Sigmoid colon (tissue), 7 donors: ENCODE measurements around the gene ANKS1A. TPM values are rescaled to one million over a fixed set of nuclear protein-coding genes. Genes with fewer than 3 reads are reported as not detected.

Experiments used
- DNase-seq: peaks from one replicate; pipeline ENCODE4 v3.0.0-alpha.2; 2019
- H3K27ac ChIP-seq, 4 donors: fragments of 200-600 bp; sonication (generic); one replicate each; pipeline ENCODE4 v1.5.1; 2016 to 2019; ENCODE audit warnings: mild to moderate bottlenecking in 1 of 4
- H3K27me3 ChIP-seq, 3 donors: fragments of 200-600 bp; sonication (generic); one replicate each; pipeline ENCODE4 v1.5.1; 2019; ENCODE audit warnings: mild to moderate bottlenecking in 1 of 3
- H3K36me3 ChIP-seq, 4 donors: fragments of 200-600 bp; sonication (generic); one replicate each; pipeline ENCODE4 v1.5.1; 2016 to 2019
- H3K4me1 ChIP-seq, 4 donors: fragments of 200-600 bp; sonication (generic); one replicate each; pipeline ENCODE4 v1.5.1; 2017 to 2019
- H3K4me3 ChIP-seq, 4 donors: fragments of 200-600 bp; sonication (generic); one replicate each; pipeline ENCODE4 v1.5.1; 2017 to 2019; ENCODE audit warnings: mild to moderate bottlenecking in 2 of 4, moderate library complexity in 1 of 4
- H3K9me3 ChIP-seq, 4 donors: fragments of 200-600 bp in 3 of 4; sonication (generic) in 3 of 4; one replicate each; pipeline versions ENCODE4 v1.5.1 to v1.6.1; 2013 to 2019
- EP300 ChIP-seq, 4 donors: sonication (generic); formaldehyde crosslinking; IDR thresholded peaks; one replicate each; pipeline ENCODE4 v1.6.1; 2017; ENCODE audit warnings: antibody characterized with exemption in 4 of 4
- POLR2A ChIP-seq, 2 donors: fragments of 450-650 bp; IDR thresholded peaks; one replicate each; pipeline ENCODE4 v1.6.1; 2016; ENCODE audit warnings: antibody characterized with exemption in 2 of 2, mild to moderate bottlenecking in 2 of 2, moderate library complexity in 2 of 2
- POLR2AphosphoS5 ChIP-seq, 4 donors: sonication (generic); formaldehyde crosslinking; IDR thresholded peaks; one replicate each; pipeline ENCODE4 v1.6.1; 2017; ENCODE audit warnings: antibody characterized with exemption in 4 of 4
- WGBS, 2 donors: extraction: QIAGEN DNeasy Blood & Tissue Kit; methylation state at CpG; one replicate each; pipeline ENCODE4 v1.1.7; 2013; 5-methylcytosine and 5-hydroxymethylcytosine counted together
- intact Hi-C: fragments of 100-400 bp; cut with DNase I; formaldehyde crosslinking; loops from one replicate; pipeline ENCODE4 v1.15.1; 2023
- polyA plus RNA-seq, 3 donors: library from polyadenylated mRNA; stranded (reverse); fragments of 200-250 nt; gene quantifications; one replicate each; pipeline ENCODE4 v1.2.3, GENCODE V29; 2013
- total RNA-seq, 4 donors: library from RNA; depleted of rRNA; stranded (reverse); fragments of >200 nt; gene quantifications; one replicate each; pipeline ENCODE4 v1.1.0, GENCODE V29; 2016
- TF ChIP-seq, protein P1 (sequence below), 4 experiments: fragments of 450-650 bp in 3 of 4; fragments of 200-600 bp in 1 of 4; IDR thresholded peaks; one replicate each; pipeline ENCODE4 v1.5.1; 2016 to 2019; ENCODE audit warnings: antibody characterized with exemption in 4 of 4, mild to moderate bottlenecking in 3 of 4, moderate library complexity in 2 of 4
- donor health status: healthy with polysubstance abuse.
- donor health status: Bipolar disorder and iron deficiency.
- donor health status: healthy.

The ANKS1A gene
- total and polyA plus RNA-seq, 7 donors, result 9.0 to 60.1 (median 37.8) TPM

DNA sequence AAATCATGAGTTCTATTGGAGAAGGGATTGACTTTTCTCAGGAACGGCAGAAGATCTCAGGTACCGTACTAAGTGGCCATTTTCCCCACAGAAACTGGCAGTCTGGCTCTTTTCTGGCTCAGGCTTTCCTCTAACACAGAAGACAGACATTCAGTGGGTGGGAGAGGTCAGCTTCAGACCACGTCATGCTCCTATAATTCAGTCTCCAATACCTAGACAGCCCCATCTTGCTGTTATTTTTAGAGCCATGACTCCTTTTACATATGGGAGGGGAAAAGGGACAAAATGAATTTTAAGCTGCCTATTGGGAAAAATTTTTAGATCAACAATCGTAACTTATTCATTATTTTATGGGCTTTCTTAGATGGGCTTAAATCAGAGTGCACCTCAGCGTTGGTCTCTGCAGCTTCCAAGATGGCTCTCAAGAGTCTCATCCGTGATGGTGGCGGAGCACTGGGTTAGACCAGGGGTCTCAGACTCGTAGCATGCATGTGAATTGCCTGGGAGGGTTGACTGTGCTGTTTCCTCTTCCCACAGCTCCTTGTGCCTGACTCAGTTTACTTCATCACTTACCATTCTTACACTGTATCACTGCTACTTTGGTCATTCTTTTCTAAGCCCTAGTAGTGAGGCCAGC is 165.2 kb downstream of the ANKS1A start:
- Histone ChIP-seq H3K36me3 (peaks cover 0 to 45% (median 17%) of the 10 kb centered on the region in 4 donors), H3K27me3 (no peaks in the 10 kb centered on the region), H3K4me3 (no peak overlapping the region), H3K4me1 (peaks cover 0 to 92% (median 78%) of the 10 kb centered on the region in 4 donors), H3K27ac (peak overlapping the region; percentile 84 to 92 (median 88)), H3K9me3 (no peaks in the 10 kb centered on the region)
- WGBS, 2 donors, result 97 to 98% methylated on average over 8 of the region's 8 CpGs
- peak; percentile 55 for DNase-seq
- intact Hi-C loops, result no loop called here
- TF ChIP-seq, protein P1, sequence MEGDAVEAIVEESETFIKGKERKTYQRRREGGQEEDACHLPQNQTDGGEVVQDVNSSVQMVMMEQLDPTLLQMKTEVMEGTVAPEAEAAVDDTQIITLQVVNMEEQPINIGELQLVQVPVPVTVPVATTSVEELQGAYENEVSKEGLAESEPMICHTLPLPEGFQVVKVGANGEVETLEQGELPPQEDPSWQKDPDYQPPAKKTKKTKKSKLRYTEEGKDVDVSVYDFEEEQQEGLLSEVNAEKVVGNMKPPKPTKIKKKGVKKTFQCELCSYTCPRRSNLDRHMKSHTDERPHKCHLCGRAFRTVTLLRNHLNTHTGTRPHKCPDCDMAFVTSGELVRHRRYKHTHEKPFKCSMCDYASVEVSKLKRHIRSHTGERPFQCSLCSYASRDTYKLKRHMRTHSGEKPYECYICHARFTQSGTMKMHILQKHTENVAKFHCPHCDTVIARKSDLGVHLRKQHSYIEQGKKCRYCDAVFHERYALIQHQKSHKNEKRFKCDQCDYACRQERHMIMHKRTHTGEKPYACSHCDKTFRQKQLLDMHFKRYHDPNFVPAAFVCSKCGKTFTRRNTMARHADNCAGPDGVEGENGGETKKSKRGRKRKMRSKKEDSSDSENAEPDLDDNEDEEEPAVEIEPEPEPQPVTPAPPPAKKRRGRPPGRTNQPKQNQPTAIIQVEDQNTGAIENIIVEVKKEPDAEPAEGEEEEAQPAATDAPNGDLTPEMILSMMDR (IDR thresholded peaks at IDR 0.05), result no peak
- no peak for TF ChIP-seq POLR2A (IDR thresholded peaks at IDR 0.05)

DNA sequence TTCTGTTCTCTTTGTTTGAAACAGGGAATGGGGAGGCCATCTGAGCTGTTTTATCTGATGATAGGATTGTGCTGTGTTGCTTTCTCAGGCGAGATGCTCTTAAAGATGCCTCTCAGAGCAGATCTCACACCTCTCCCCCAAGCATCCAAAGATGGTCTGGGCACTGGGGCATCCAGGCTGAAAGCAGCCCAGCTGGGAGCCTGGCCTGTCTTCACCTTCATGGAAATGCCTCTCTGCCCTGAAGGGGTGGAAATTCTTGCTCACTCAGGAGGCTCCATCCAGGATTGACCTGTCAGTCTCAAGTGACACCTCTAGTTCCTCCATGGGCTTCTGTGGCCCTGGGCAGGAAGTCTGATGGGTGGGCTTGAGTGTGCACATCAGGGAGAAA is 165.7 kb downstream of the ANKS1A start:
- H3K4me1 ChIP-seq, result peaks cover 0 to 92% (median 76%) of the 10 kb centered on the region in 4 donors
- WGBS, 2 donors, result 95 to 98% methylated on average over 1 of the region's 1 CpG

GRCh38 chr6:35055891-35056290 is 166.8 kb downstream of the ANKS1A start:
- H3K4me1 ChIP-seq, result peaks cover 0 to 81% (median 68%) of the 10 kb centered on the region in 4 donors
- intact Hi-C loops, result no loop called here

More for the DNA sequence above, 165.7 kb downstream of the ANKS1A start:
- Histone ChIP-seq H3K27ac (peak overlapping the region; percentile 84 to 92 (median 88)), H3K36me3 (peaks cover 0 to 50% (median 22%) of the 10 kb centered on the region in 4 donors), H3K27me3 (no peaks in the 10 kb centered on the region), H3K9me3 (no peaks in the 10 kb centered on the region), H3K4me3 (no peak overlapping the region)
- intact Hi-C loops, result no loop called here
- TF ChIP-seq POLR2A (IDR thresholded peaks at IDR 0.05), result no peak
- no peak for TF ChIP-seq EP300 (IDR thresholded peaks at IDR 0.05)
- TF ChIP-seq, protein P1 (IDR thresholded peaks at IDR 0.05), result no peak
- TF ChIP-seq POLR2AphosphoS5 (IDR thresholded peaks at IDR 0.05), result no peak
- DNase-seq, result peak; percentile 53

GRCh38 chr6:35056952-35057351 is 167.9 kb downstream of the ANKS1A start:
- TF ChIP-seq POLR2A (IDR thresholded peaks at IDR 0.05), result no peak
- TF ChIP-seq, protein P1 (IDR thresholded peaks at IDR 0.05), result no peak
- TF ChIP-seq POLR2AphosphoS5 (IDR thresholded peaks at IDR 0.05), result no peak
- no peak for TF ChIP-seq EP300 (IDR thresholded peaks at IDR 0.05)
- no peak for DNase-seq
- Histone ChIP-seq H3K27ac (peak overlapping the region; percentile 57 to 92 (median 79)), H3K9me3 (no peaks in the 10 kb centered on the region), H3K4me3 (no peak overlapping the region), H3K4me1 (peaks cover 0 to 71% (median 57%) of the 10 kb centered on the region in 4 donors), H3K27me3 (no peaks in the 10 kb centered on the region), H3K36me3 (peaks cover 0 to 72% (median 38%) of the 10 kb centered on the region in 4 donors)
- WGBS, 2 donors, result 87 to 94% methylated on average over 8 of the region's 8 CpGs
- intact Hi-C loops, result no loop called here

More at GRCh38 chr6:35055891-35056290, 166.8 kb downstream of the ANKS1A start:
- no peaks in the 10 kb centered on the region for H3K27me3 ChIP-seq
- H3K27ac ChIP-seq, result peak overlapping the region in 3 of 4 donors; percentile 84 to 92 (median 91)
- TF ChIP-seq, protein P1 (IDR thresholded peaks at IDR 0.05), result no peak
- TF ChIP-seq EP300 (IDR thresholded peaks at IDR 0.05), result no peak
- TF ChIP-seq POLR2AphosphoS5 (IDR thresholded peaks at IDR 0.05), result no peak
- TF ChIP-seq POLR2A (IDR thresholded peaks at IDR 0.05), result no peak
- H3K4me3 ChIP-seq, result no peak overlapping the region
- DNase-seq, result no peak
- H3K9me3 ChIP-seq, result no peaks in the 10 kb centered on the region
- peaks cover 0 to 62% (median 28%) of the 10 kb centered on the region in 4 donors for H3K36me3 ChIP-seq
- 88 to 91% methylated on average over 4 of the region's 4 CpGs for WGBS, 2 donors
